KOPT-K1 (cell line): Measurements from ENCODE around the gene IRGQ.

Source experiments
- H3K27ac ChIP-seq: fragments of 200-600 bp; sonication (generic); 2 replicates; pipeline ENCODE4 v1.5.1; 2016; ENCODE audit warnings: antibody characterized with exemption, mild to moderate bottlenecking, low read depth, low read length; ENCODE audit not compliant: poor library complexity, severe bottlenecking
- H3K36me3 ChIP-seq: fragments of 200-600 bp; sonication (generic); 2 replicates; pipeline ENCODE4 v1.5.1; 2017; ENCODE audit warnings: antibody characterized with exemption, mild to moderate bottlenecking, low read length, moderate library complexity; ENCODE audit not compliant: insufficient read depth
- H3K9me3 ChIP-seq: fragments of 200-600 bp; sonication (generic); 2 replicates; pipeline ENCODE4 v1.5.1; 2017; ENCODE audit warnings: antibody characterized with exemption, low read length, mild to moderate bottlenecking; ENCODE audit not compliant: insufficient read depth, poor library complexity, severe bottlenecking

The IRGQ gene

DNA sequence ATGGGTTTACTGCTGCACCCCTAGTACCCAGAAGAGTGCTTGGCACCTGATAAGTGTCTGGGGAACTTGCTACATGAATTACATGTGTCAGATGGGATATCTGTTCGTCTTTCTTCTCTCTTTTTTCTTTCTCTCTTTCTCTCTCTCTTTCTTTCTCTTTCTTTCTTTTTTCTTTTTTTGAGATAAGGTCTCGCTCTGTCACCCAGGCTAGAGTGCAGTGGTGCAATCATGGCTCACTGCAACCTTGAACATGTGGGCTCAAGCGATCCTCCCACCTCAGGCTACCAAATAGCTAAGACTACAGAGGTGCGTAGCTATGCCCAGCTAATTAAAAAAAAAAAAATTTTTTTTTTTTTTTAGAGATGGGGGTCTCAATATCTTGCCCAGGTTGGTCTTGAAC, 37.6 kb upstream of the IRGQ start:
- Histone ChIP-seq H3K27ac (no peak overlapping the region), H3K36me3 (no peaks in the 10 kb centered on the region)

DNA sequence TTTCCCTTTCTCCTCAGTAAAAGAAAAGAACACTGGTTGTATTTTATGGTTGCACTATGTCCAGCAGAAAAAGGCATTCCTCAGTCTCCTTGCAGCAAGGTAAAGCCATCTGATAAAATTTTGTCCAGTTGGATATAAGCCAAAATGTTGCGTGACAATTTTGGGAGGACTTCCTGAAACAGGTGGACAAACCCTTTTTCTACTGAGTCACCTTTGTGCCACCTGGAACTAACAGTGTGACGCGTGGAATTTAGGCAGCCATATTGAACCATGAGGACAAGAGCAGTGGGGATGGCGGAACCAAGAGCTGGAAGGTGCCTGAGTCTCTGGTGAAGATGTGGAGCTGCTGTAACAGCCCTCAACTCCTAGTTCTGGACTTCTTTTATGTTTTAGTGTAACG, 35.6 kb upstream of the IRGQ start:
- no peaks in the 10 kb centered on the region for H3K36me3 ChIP-seq

More for the DNA sequence above, 37.6 kb upstream of the IRGQ start:
- H3K9me3 ChIP-seq: no peaks in the 10 kb centered on the region

DNA sequence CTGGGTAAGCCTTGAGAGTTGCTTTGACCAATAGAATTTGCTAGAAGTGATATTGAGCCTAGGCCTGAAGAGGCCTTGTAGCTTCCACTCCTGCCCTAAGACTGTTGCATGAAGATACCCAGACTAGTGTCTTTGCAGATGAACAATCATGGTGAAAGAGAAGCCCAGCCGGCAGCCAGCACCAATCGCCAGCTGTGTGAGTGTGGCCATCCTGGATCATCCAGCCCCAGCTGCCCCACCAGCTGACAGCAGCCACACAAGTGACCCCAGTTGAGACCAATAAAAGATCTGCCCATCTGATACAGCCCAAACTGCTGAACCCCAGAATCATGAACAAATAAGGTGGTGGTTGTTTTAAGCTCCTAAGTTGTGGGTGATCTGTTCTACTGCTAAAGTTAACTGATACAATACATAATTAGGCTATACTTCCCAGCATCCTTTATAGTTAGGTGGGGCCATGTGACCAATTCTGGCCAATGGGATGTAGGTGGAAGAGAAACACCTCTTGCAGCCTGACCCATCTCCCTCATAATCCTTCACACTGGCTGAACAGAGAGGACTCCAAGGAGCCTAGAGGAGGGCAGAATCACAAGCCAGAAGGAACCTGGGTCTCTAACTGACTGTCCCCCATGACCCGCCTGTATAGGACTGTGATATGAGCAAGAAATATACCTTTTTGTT, 32.9 kb upstream of the IRGQ start:
- Histone ChIP-seq H3K36me3 (no peaks in the 10 kb centered on the region), H3K9me3 (no peaks in the 10 kb centered on the region), H3K27ac (no peak overlapping the region)

More for the DNA sequence above, 35.6 kb upstream of the IRGQ start:
- H3K27ac ChIP-seq: no peak overlapping the region
- H3K9me3 ChIP-seq: no peaks in the 10 kb centered on the region

DNA sequence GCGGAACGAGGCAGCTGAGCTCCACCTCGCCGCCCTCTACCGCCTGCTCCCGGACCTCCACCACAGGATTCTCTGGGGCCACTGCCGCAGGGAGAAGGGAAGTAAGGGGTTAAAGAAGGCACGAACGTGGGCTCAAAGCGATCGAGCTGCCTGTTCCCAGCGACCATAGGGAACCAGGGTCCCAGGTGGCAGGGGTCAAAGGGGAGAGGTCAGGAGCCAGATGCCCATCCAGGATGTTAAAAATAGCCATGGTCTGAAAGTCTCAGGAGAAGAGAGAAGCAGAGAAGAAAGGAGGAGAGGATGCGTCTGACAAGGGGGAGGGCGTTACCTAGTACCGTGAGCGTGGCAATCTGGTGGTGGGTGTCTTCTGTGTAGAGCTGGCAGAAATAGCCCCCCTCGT, 30.9 kb upstream of the IRGQ start:
- Histone ChIP-seq H3K27ac (no peak overlapping the region), H3K9me3 (no peaks in the 10 kb centered on the region), H3K36me3 (no peaks in the 10 kb centered on the region)

DNA sequence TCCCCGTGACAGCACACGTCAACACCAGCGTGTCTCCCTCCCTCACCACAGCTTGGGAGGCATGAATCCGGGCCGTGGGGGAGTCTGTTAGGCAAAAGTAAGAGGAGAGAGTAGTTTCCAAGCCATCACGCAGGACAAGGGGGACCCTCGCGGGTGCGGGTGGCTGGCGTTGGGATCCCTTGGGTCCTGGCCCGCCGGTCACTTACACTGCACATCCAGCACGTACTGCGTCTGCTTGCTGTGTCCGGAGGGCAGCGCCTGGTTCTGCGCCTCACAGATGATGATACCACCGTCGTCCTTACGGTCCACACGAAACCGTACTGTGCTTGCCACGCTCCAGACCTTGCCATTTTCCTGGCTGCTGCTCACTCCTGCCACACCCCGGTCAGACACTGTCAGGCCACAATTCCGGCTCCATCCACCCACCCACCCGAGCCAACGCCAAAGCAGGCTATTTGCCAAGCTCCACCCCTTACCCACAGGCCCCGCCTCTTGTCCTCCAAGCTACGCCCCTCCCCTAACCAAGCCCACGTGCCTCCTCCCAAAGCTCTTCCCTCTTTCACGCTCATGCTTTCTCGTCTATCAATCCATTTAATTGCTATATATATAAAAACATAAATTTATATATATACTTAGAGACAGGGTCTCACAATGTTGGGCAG, 30.1 kb upstream of the IRGQ start:
- Histone ChIP-seq H3K36me3 (no peaks in the 10 kb centered on the region), H3K27ac (no peak overlapping the region), H3K9me3 (no peaks in the 10 kb centered on the region)

DNA sequence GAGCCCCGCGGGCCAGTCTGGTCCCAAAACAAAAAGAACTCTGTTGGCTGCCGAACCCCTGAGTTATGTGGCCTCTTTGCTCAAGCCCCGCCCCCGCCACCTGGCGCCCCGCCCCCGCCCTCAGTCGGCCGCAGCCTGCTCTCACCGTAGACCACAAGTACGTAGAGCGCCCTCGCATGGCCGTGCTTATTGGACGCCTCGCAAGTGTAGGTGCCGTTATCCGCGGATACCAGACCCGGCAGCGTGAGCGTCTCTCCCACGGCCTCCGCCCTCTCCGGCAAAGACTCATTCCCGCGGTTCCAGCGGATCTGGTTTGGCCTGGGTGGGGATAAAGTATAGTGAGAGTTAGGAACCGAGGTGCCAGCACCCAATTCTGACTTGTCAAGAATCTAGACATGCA, 29.0 kb upstream of the IRGQ start:
- Histone ChIP-seq H3K27ac (no peak overlapping the region), H3K9me3 (no peaks in the 10 kb centered on the region), H3K36me3 (no peaks in the 10 kb centered on the region)

DNA sequence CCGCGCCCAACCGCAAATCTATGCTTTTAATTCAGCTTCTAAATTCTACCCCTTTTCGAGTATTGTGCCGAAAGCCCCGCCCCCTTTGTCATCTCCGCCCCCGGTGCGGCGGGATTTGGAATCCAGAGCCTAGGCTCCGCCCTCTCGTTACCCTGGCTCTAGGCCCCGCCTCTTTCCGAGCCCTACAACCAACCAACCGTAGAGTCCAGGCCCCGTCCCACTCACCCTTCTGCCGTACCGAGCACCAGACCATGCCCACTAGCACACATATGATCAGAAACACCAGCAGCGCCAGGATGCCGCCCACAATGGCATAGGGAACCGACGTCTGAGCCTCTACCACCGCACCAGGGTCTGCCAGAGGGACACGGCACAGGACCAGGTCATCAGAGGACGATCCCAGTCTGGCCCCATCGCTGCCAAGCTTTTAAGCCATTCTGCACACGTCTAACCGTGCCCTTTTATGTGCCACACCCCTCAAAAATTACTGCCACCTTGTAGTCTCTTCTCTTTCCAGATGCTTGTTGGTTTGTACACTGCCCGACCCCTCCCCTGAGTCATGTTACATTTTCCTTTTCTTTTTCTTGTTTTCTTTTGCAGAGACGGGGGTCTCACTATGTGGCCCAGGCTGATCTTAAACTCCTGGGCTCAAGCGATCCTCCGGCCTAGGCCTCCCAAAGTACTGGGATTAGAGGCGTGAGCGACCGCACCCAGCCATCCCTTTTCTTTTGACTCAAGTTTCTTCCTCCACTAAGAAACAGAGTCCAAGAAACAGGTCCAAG, 28.1 kb upstream of the IRGQ start:
- Histone ChIP-seq H3K27ac (no peak overlapping the region), H3K36me3 (no peaks in the 10 kb centered on the region), H3K9me3 (no peaks in the 10 kb centered on the region)

DNA sequence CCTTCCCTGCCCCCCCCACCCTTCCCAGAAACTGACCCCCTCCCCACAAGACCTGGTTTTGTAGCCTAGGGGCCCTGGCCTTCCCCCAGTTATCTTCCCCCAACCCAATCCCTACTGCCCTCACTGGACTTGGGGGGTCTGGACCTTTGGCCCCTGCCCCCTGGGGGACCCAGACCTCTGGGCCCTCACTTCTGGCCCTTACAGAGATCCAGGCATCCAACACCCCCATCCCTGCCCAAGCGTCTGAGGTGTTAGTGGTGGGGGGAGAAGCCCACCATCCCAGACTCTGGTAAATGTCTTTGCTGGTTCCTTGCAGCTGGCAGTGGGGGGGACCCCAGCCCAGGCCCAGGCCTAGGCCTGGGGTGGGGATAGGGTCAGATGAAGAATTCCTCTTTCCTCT, 27.0 kb upstream of the IRGQ start:
- Histone ChIP-seq H3K27ac (no peak overlapping the region), H3K36me3 (no peaks in the 10 kb centered on the region), H3K9me3 (no peaks in the 10 kb centered on the region)

DNA sequence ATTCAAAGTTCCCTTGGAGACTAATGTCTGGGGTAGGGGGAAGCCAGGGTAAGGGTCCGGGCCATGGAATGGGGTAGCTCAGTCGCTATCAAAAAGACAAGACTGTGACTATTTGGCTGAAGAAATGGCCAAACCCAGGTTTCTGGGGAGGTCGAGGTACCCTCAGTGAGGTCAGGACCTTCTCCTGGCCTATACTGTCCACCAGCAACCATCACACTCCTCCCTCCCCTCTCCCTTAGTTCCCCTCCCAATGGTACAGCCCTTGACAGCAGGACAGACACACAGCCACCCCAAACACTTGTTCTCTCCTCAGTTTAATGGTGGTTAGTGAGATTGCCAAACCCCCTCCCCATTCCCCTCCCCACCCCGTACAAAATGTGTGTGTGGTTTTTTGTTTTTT, 26.1 kb upstream of the IRGQ start:
- H3K9me3 ChIP-seq: no peaks in the 10 kb centered on the region
- no peak overlapping the region for H3K27ac ChIP-seq
- no peaks in the 10 kb centered on the region for H3K36me3 ChIP-seq

DNA sequence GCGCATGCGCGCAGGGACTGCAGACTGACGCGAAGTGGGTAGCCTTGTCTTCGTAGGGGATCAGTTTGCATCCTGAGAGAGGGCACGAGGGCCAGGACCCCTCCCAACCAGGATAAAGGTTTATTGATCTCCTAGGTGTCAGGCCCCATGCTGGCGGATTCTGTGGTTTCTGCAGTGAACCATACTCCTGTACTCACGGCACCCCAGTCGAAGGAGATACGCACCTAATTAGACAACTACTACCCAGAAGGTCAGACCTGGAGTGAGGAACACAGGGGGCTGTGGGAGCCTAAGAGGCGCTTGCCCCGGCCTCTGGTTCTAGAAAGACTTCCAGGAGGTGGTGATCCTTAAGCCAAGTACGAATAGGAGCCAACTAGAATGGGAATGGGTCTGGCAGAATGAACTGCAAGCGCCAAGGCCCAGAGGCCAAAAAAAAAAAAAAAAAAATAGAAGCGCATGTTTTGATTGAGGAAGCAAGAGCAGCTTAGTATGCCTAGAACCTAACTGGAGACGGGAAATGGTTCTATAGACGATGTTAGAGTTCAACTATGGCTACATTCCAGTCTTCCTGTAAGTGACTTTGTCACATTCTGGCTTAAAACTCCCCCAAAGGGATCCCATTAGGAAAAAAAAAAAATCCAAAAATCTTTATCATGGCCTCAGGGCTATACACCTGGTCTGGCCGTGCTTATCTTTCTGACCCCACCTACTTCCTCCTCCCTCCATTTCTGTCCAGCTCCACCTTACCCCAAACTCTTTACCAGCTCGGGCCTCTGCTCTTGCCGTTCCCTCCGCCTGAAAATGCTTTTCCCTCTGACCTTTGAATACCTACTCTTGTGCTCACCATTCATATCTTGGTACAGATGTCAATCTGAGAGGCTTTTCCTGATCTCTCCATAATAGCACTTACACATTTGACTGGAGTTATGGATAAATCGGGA, 24.4 kb upstream of the IRGQ start:
- Histone ChIP-seq H3K9me3 (no peaks in the 10 kb centered on the region), H3K36me3 (no peaks in the 10 kb centered on the region), H3K27ac (peak overlapping the region; percentile 98)

DNA sequence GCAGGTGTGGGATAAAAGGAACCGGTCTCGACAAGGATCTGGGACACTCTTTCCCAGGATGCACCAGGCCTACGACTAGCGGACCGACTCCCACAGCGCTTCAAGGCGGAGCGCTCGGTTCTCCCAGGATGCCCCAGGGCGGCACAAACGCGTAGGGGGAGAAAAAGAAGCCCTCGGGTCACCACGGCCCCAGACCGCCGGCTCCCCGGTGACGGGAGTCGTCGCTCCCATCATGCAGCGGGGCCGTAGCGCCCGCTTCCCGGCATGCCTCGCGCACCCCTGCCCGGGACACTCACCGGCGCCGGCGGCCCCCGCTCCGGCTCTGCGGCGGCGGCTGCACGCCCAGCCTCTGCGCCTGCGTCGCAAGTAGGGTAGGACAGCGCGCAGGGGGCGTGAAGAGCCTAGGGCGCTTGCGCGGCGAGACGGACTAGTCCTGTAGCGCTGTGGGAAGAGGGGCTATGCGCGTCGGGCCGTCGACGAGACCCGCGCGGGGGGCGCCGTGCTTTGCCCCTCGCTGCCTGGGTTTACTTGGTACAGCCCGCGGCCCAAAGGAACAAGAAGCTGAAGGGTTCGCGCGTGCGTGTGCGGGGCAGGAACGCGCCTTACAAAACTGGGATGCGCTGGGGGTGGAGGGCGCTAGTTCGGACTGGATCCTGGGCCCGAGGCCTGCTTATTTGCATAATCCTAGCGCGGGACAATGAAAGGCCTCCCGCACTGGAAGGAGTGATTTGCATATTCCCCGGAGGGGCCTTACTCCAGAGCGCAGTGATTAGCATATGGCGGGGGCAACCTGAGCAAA, 23.5 kb upstream of the IRGQ start, which contains the start of gene ZNF428:
Gene ZNF428, minus strand, starts transcription at position 368 of the 799 bp plus-strand sequence. CDS start 5,325 bp downstream, outside the sequence.
- peak within 1 kb of the TSS; percentile 98 for H3K27ac ChIP-seq

DNA sequence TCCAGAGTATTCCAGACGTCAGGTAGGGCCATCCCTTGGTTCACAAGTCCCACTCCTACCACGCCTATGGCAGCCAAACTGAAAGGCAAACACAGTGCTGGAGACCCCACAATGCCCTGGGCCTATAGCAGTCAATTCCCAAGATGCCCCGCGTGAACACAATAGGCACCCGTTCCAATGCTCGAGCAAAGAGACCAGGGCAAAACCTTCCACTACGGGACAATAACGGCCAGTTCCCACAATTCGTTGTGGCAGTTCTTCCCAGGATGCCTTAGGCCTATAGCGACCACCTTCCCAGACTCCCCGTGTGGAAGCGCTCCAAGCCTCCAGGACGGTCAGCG, 23.0 kb upstream of the IRGQ start:
- Histone ChIP-seq H3K36me3 (peaks cover 7% of the 10 kb centered on the region; the same call in 1 of the 2 replicates), H3K9me3 (no peaks in the 10 kb centered on the region), H3K27ac (peak overlapping the region; percentile 98)

More for the DNA sequence above, 23.5 kb upstream of the IRGQ start, which contains the start of gene ZNF428:
- Histone ChIP-seq H3K9me3 (no peaks in the 10 kb centered on the region), H3K36me3 (0 out of 2 replicates have a peak, but pooled peaks cover 2% of the 10 kb centered on the region)

DNA sequence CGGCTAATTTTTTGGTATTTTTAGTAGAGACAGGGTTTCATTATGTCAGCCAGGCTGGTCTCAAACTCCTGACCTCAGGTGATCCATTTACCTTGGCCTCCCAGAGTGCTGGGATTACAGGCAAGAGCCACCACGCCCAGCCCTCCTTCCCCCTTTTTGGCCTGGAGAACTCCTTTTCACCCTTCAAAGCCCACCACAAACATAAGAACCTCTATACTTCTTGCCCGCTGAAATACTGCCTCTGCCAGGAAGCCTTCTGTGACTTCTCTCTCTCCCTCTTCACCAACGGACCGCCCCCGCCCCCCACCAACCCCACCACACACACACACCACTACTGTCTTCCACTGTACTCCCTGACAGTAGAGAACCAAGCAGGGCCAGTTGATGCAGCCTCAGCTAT, 21.0 kb upstream of the IRGQ start:
- peaks cover 27% of the 10 kb centered on the region for H3K36me3 ChIP-seq
- no peak overlapping the region for H3K27ac ChIP-seq
- H3K9me3 ChIP-seq: no peaks in the 10 kb centered on the region

DNA sequence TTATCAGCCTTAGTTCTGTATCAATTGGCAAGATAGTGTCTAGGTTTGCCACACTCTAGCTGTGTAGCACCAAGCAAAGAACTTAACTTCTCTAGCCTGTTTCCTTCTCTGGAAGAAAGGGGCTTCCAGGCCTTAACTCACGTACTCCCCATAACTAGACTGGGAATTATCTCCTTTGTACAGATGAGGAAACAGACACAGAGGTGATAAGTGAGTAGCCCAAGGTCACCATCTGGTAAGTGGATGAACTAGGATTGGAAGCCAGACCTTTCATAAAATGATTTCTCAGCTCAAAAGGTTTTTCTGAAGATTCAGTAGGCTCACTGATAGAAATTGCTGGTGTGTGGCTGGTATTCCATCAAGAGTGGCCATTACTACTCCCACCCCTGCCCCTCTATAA, 20.4 kb upstream of the IRGQ start:
- peaks cover 33% of the 10 kb centered on the region for H3K36me3 ChIP-seq

More for the DNA sequence above, 20.4 kb upstream of the IRGQ start:
- Histone ChIP-seq H3K27ac (no peak overlapping the region), H3K9me3 (no peaks in the 10 kb centered on the region)
